ENCODE data around the gene ANO10. TPM values are rescaled to one million over a fixed set of nuclear protein-coding genes. Genes with fewer than 3 reads are reported as not detected.

Gene ANO10
- total RNA-seq, 4 donors from 2014 or later: 20.9 to 70.5 (median 48.0) TPM

GRCh38 chr3:43453981-43454380, 167.8 kb downstream of the ANO10 start:
- Histone ChIP-seq H3K27me3 (no peaks in the 10 kb centered on the region), H3K9me3 (no peaks in the 10 kb centered on the region), H3K4me3 (no peak overlapping the region), H3K4me1 (no peaks in the 10 kb centered on the region), H3K27ac (no peak overlapping the region), H3K36me3 (no peaks in the 10 kb centered on the region)
- DNase-seq: no peak
- intact Hi-C loops (cut with DNase I; ENCODE audit: low total_unique reads) (loop anchor here (1.0 kb wide), 1 partner anchor 23 kb away; no protein-coding TSS in a partner anchor), in situ Hi-C loops (cut with MboI; ENCODE audit: low pct_ligation_motif_present in 1 of 4, low pct_unique_long_range_greater_than_20kb in 1 of 4, low sequenced_read_pairs in 3 of 4) (no loop called here)
- WGBS, 2 donors (ENCODE audit: low coverage in 1 of 2): 79 to 88% methylated on average over 1 of the region's 1 CpG
- TF ChIP-seq CTCF (IDR thresholded peaks at IDR 0.05): no peak
- TF ChIP-seq EP300 (IDR thresholded peaks at IDR 0.05; ENCODE audit: low read depth): no peak
- no peak for TF ChIP-seq POLR2AphosphoS5 (IDR thresholded peaks at IDR 0.05)
- TF ChIP-seq POLR2A (IDR thresholded peaks at IDR 0.05): no peak

- intact Hi-C loops (cut with DNase I; ENCODE audit: low total_unique reads) (no loop called here), in situ Hi-C loops (cut with MboI; ENCODE audit: low pct_ligation_motif_present in 1 of 4, low pct_unique_long_range_greater_than_20kb in 1 of 4, low sequenced_read_pairs in 3 of 4) (no loop called here)
- Histone ChIP-seq H3K4me1 (no peaks in the 10 kb centered on the region), H3K4me3 (no peak overlapping the region), H3K36me3 (no peaks in the 10 kb centered on the region), H3K27me3 (no peaks in the 10 kb centered on the region), H3K27ac (no peak overlapping the region), H3K9me3 (no peaks in the 10 kb centered on the region)
- no peak for DNase-seq
- 80 to 97% methylated on average over 2 of the region's 2 CpGs for WGBS, 2 donors (ENCODE audit: low coverage in 1 of 2)
- TF ChIP-seq POLR2AphosphoS5 (IDR thresholded peaks at IDR 0.05): no peak
- TF ChIP-seq CTCF (IDR thresholded peaks at IDR 0.05): no peak
- no peak for TF ChIP-seq POLR2A (IDR thresholded peaks at IDR 0.05)
- no peak for TF ChIP-seq EP300 (IDR thresholded peaks at IDR 0.05; ENCODE audit: low read depth)
These were observed 170.0 kb downstream of the ANO10 start for GRCh38 chr3:43451670-43452254.

- DNase-seq: no peak
- no peaks in the 10 kb centered on the region for H3K27me3 ChIP-seq
- H3K9me3 ChIP-seq: no peaks in the 10 kb centered on the region
- no peak overlapping the region for H3K27ac ChIP-seq
- in situ Hi-C loops (cut with MboI; ENCODE audit: low pct_ligation_motif_present in 1 of 4, low pct_unique_long_range_greater_than_20kb in 1 of 4, low sequenced_read_pairs in 3 of 4): no loop called here
- no peaks in the 10 kb centered on the region for H3K4me1 ChIP-seq
- H3K4me3 ChIP-seq: no peak overlapping the region
- intact Hi-C loops (cut with DNase I; ENCODE audit: low total_unique reads): no loop called here
- 95 to 100% methylated on average over 1 of the region's 1 CpG for WGBS, 2 donors (ENCODE audit: low coverage in 1 of 2)
- TF ChIP-seq POLR2A (IDR thresholded peaks at IDR 0.05) (no peak), EP300 (IDR thresholded peaks at IDR 0.05; ENCODE audit: low read depth) (no peak), POLR2AphosphoS5 (IDR thresholded peaks at IDR 0.05) (no peak), CTCF (IDR thresholded peaks at IDR 0.05) (no peak)
- H3K36me3 ChIP-seq: no peaks in the 10 kb centered on the region
These were observed 173.7 kb downstream of the ANO10 start for GRCh38 chr3:43448098-43448497.

GRCh38 chr3:43445820-43446219, 176.0 kb downstream of the ANO10 start:
- H3K27ac ChIP-seq: no peak overlapping the region
- no peaks in the 10 kb centered on the region for H3K36me3 ChIP-seq
- no peaks in the 10 kb centered on the region for H3K4me1 ChIP-seq
- TF ChIP-seq EP300 (IDR thresholded peaks at IDR 0.05; ENCODE audit: low read depth) (no peak), CTCF (IDR thresholded peaks at IDR 0.05) (no peak), POLR2AphosphoS5 (IDR thresholded peaks at IDR 0.05) (no peak), POLR2A (IDR thresholded peaks at IDR 0.05) (no peak)
- DNase-seq: no peak
- H3K9me3 ChIP-seq: no peaks in the 10 kb centered on the region
- intact Hi-C loops (cut with DNase I; ENCODE audit: low total_unique reads) (no loop called here), in situ Hi-C loops (cut with MboI; ENCODE audit: low pct_ligation_motif_present in 1 of 4, low pct_unique_long_range_greater_than_20kb in 1 of 4, low sequenced_read_pairs in 3 of 4) (no loop called here)
- WGBS, 2 donors (ENCODE audit: low coverage in 1 of 2): 72% methylated on average over 4 of the region's 4 CpGs; no CpG with 5 or more reads in 1 of the 2 donors
- no peaks in the 10 kb centered on the region for H3K27me3 ChIP-seq
- no peak overlapping the region for H3K4me3 ChIP-seq
